ENCODE data around the gene CDKAL1. TPM values are rescaled to one million over a fixed set of nuclear protein-coding genes. Genes with fewer than 3 reads are reported as not detected.

CDKAL1 gene
- total RNA-seq, 1 donor: 26.8 TPM

- DNase-seq (ENCODE audit: low read depth): no peak
- no peak for TF ChIP-seq CTCF (IDR thresholded peaks at IDR 0.05; ENCODE audit: insufficient read depth, low read depth, low read length)
- no peak overlapping the region for H3K4me3 ChIP-seq (ENCODE audit: low read depth, low read length)
Observed at GRCh38 chr6:21158873-21159272, 624.6 kb downstream of the CDKAL1 start.

GRCh38 chr6:21159465-21159864 lies 625.2 kb downstream of the CDKAL1 start:
- TF ChIP-seq CTCF (IDR thresholded peaks at IDR 0.05; ENCODE audit: insufficient read depth, low read depth, low read length): no peak
- no peak for DNase-seq (ENCODE audit: low read depth)

GRCh38 chr6:21161707-21162106 lies 627.5 kb downstream of the CDKAL1 start:
- no peak for DNase-seq (ENCODE audit: low read depth)
- no peak overlapping the region for H3K4me3 ChIP-seq (ENCODE audit: low read depth, low read length)
- no peak for TF ChIP-seq CTCF (IDR thresholded peaks at IDR 0.05; ENCODE audit: insufficient read depth, low read depth, low read length)

More at GRCh38 chr6:21159465-21159864, 625.2 kb downstream of the CDKAL1 start:
- H3K4me3 ChIP-seq (ENCODE audit: low read depth, low read length): no peak overlapping the region

GRCh38 chr6:21163110-21163837 lies 629.0 kb downstream of the CDKAL1 start:
- no peak overlapping the region for H3K4me3 ChIP-seq (ENCODE audit: low read depth, low read length)
- no peak for TF ChIP-seq CTCF (IDR thresholded peaks at IDR 0.05; ENCODE audit: insufficient read depth, low read depth, low read length)
- peak; percentile 86 for DNase-seq (ENCODE audit: low read depth)

- no peak for TF ChIP-seq CTCF (IDR thresholded peaks at IDR 0.05; ENCODE audit: insufficient read depth, low read depth, low read length)
- DNase-seq (ENCODE audit: low read depth): no peak
- H3K4me3 ChIP-seq (ENCODE audit: low read depth, low read length): no peak overlapping the region
Observed at GRCh38 chr6:21163838-21164180, 629.6 kb downstream of the CDKAL1 start.

- no peak overlapping the region for H3K4me3 ChIP-seq (ENCODE audit: low read depth, low read length)
- TF ChIP-seq CTCF (IDR thresholded peaks at IDR 0.05; ENCODE audit: insufficient read depth, low read depth, low read length): no peak
- peak; percentile 56 for DNase-seq (ENCODE audit: low read depth)
Observed at GRCh38 chr6:21164768-21165326, 630.6 kb downstream of the CDKAL1 start.

Data from fibroblast of villous mesenchyme (primary cell).